Stomach (tissue), 9 donors: ENCODE measurements around the gene KLKB1. TPM values are rescaled to one million over a fixed set of nuclear protein-coding genes. Genes with fewer than 3 reads are reported as not detected.
A peak's percentile ranks its signal among the peaks of the same experiment; 100 is the strongest.

ENCODE experiments used
- DNase-seq, 2 donors: peaks; one replicate each; pipeline versions ENCODE4 v3.0.0 to v3.0.0-alpha.2; 2013 to 2019
- H3K27ac ChIP-seq, 5 donors: fragments of 200-600 bp in 4 of 5; sonication (generic) in 4 of 5; one replicate each; pipeline ENCODE4 v1.5.1; 2013 to 2019; ENCODE audit warnings: mild to moderate bottlenecking in 1 of 5, moderate library complexity in 1 of 5
- H3K27me3 ChIP-seq, 3 donors: fragments of 200-600 bp; sonication (generic); one replicate each; pipeline ENCODE4 v1.5.1; 2017 to 2019; ENCODE audit warnings: mixed run types in 1 of 3
- H3K36me3 ChIP-seq, 4 donors: fragments of 200-600 bp; sonication (generic); 1 replicate in 3 of 4; 2 replicates in 1 of 4; pipeline ENCODE4 v1.5.1; 2016 to 2019
- H3K4me1 ChIP-seq, 4 donors: fragments of 200-600 bp; sonication (generic); one replicate each; pipeline ENCODE4 v1.5.1; 2016 to 2019
- H3K4me3 ChIP-seq, 4 donors: fragments of 200-600 bp; sonication (generic) in 3 of 4; one replicate each; pipeline ENCODE4 v1.5.1; 2016 to 2019; ENCODE audit warnings: mild to moderate bottlenecking in 1 of 4
- H3K9me3 ChIP-seq, 4 donors: fragments of 200-600 bp; sonication (generic); one replicate each; pipeline ENCODE4 v1.5.1; 2016 to 2019
- POLR2A ChIP-seq, 4 donors: fragments of 450-650 bp; IDR thresholded peaks; one replicate each; pipeline ENCODE4 v1.6.1; 2016; ENCODE audit warnings: antibody characterized with exemption in 4 of 4, control low read depth in 2 of 4, mild to moderate bottlenecking in 1 of 4, moderate library complexity in 1 of 4
- POLR2AphosphoS5 ChIP-seq, 3 donors: sonication (generic); formaldehyde crosslinking; IDR thresholded peaks; one replicate each; pipeline ENCODE4 v1.6.1; 2016; ENCODE audit warnings: antibody characterized with exemption in 3 of 3
- WGBS, 5 donors: extraction: QIAGEN DNeasy Blood & Tissue Kit in 3 of 5; methylation state at CpG; one replicate each; pipeline versions ENCODE4 v1.1.5 to v1.1.7; 2013 to 2018; 5-methylcytosine and 5-hydroxymethylcytosine counted together
- intact Hi-C: fragments of 100-400 bp; cut with DNase I; formaldehyde crosslinking; loops from one replicate; pipeline ENCODE4 v1.15.1; 2023; ENCODE audit warnings: low total_unique reads
- polyA plus RNA-seq, 3 donors: library from polyadenylated mRNA; stranded (reverse); fragments of 200-250 nt; gene quantifications; one replicate each; pipeline ENCODE4 v1.2.3, GENCODE V29; 2013
- total RNA-seq, 5 donors: library from RNA; depleted of rRNA; stranded (reverse); fragments of >200 nt; gene quantifications; one replicate each; pipeline versions ENCODE4 v1.1.0 to v1.2.3, GENCODE V29; 2014 to 2016
- TF ChIP-seq, protein P1 (sequence below), 7 experiments: fragments of 450-650 bp in 4 of 7; fragments of 200-600 bp in 3 of 7; sonication (generic) in 3 of 7; IDR thresholded peaks; one replicate each; pipeline ENCODE4 v1.5.1; 2016 to 2019; ENCODE audit warnings: antibody characterized with exemption in 7 of 7, control low read depth in 2 of 7, mild to moderate bottlenecking in 1 of 7
- donor health status: healthy with polysubstance abuse.
- donor health status: Bipolar disorder and iron deficiency.
- donor health status: healthy.

KLKB1 gene
- total and polyA plus RNA-seq, 8 donors, result 0.56 to 1.1 (median 0.66) TPM; not detected in 4

DNA sequence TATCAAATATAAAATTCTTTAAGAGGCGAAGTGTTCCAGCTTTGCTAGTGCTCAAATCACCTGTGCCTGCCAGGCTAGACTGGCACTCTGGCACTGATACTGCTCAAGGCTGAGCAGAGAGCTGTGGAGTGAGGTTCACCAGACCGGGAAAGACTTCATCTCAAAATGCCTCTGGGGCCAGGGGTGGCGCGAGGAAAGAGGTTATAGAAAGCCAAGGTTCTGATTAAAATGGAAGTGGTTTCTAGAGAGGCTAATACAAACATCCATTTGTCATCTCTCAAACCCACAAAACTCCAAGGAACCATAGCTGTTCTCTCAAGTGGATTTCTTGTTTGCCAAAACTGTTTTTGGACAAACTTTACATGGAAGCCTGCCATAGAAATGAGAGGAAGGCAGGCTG is 80.2 kb downstream of the KLKB1 start:
- Histone ChIP-seq H3K4me3 (no peak overlapping the region), H3K9me3 (no peaks in the 10 kb centered on the region), H3K27ac (no peak overlapping the region), H3K36me3 (no peaks in the 10 kb centered on the region), H3K27me3 (peaks cover 0 to 3% (median 0%) of the 10 kb centered on the region in 3 donors), H3K4me1 (peaks cover 0 to 16% (median 5%) of the 10 kb centered on the region in 4 donors)
- TF ChIP-seq POLR2AphosphoS5 (IDR thresholded peaks at IDR 0.05) (no peak), POLR2A (IDR thresholded peaks at IDR 0.05) (no peak)
- TF ChIP-seq, protein P1, sequence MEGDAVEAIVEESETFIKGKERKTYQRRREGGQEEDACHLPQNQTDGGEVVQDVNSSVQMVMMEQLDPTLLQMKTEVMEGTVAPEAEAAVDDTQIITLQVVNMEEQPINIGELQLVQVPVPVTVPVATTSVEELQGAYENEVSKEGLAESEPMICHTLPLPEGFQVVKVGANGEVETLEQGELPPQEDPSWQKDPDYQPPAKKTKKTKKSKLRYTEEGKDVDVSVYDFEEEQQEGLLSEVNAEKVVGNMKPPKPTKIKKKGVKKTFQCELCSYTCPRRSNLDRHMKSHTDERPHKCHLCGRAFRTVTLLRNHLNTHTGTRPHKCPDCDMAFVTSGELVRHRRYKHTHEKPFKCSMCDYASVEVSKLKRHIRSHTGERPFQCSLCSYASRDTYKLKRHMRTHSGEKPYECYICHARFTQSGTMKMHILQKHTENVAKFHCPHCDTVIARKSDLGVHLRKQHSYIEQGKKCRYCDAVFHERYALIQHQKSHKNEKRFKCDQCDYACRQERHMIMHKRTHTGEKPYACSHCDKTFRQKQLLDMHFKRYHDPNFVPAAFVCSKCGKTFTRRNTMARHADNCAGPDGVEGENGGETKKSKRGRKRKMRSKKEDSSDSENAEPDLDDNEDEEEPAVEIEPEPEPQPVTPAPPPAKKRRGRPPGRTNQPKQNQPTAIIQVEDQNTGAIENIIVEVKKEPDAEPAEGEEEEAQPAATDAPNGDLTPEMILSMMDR (IDR thresholded peaks at IDR 0.05), result no peak
- WGBS, 5 donors, result 50 to 74% (median 62%) methylated on average over 4 of the region's 4 CpGs
- intact Hi-C loops, result no loop called here
- DNase-seq, result peak in 1 of 2 donors; percentile 23

DNA sequence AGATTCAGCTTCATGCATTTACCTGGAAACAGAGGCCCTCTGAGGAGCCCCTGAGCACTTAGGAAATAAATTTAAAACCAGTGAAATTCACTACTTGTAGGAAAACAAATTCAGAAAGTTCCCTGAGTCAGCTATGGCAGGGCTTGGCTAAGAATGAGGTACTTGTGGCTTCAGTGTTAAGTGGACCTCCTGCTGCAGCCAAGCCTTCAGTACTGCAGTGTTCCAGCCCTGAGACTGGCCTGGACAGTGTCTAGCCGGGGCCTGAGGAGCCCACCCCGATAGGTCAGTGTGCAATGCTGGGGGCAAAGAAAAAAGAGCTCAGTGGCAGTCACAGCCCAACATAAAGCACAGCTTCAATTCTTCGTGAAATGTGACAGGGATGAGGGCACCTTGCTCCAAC is 80.6 kb downstream of the KLKB1 start:
- Histone ChIP-seq H3K27ac (no peak overlapping the region), H3K36me3 (no peaks in the 10 kb centered on the region), H3K4me1 (peaks cover 0 to 16% (median 5%) of the 10 kb centered on the region in 4 donors), H3K27me3 (peaks cover 0 to 3% (median 0%) of the 10 kb centered on the region in 3 donors), H3K4me3 (no peak overlapping the region), H3K9me3 (no peaks in the 10 kb centered on the region)
- intact Hi-C loops, result no loop called here
- DNase-seq, result peak in 1 of 2 donors; percentile 42
- 53 to 80% (median 62%) methylated on average over 3 of the region's 3 CpGs for WGBS, 5 donors
- TF ChIP-seq POLR2A (IDR thresholded peaks at IDR 0.05) (no peak), POLR2AphosphoS5 (IDR thresholded peaks at IDR 0.05) (no peak)
- TF ChIP-seq, protein P1 (IDR thresholded peaks at IDR 0.05), result no peak

Other genes starting within 250 kb of the KLKB1 start
- gene TLR3, start 158.4 kb upstream of the KLKB1 start, total RNA-seq, result 10 to 100 TPM in 1 of 5 donors, 1 to 10 TPM in 3, under 1 TPM in 1; 0.29 to 12.3 (median 2.6) TPM
- gene TLR3, start 158.4 kb upstream of the KLKB1 start, polyA plus RNA-seq, result 1 to 10 TPM in 2 of 3 donors, under 1 TPM in 1; 0.92 to 2.6 (median 1.7) TPM
- gene FAM149A, start 122.8 kb upstream of the KLKB1 start, total RNA-seq, result 100 to 1,000 TPM in 1 of 5 donors, 10 to 100 TPM in 3, 1 to 10 TPM in 1; 7.0 to 101 (median 35.9) TPM
- 10 to 100 TPM in 2 of 3 donors, 1 to 10 TPM in 1; 5.6 to 24.7 (median 16.1) TPM for gene FAM149A, start 122.8 kb upstream of the KLKB1 start, polyA plus RNA-seq
- gene CYP4V2, start 35.9 kb upstream of the KLKB1 start, total RNA-seq, result 10 to 100 TPM in 4 of 5 donors, 1 to 10 TPM in 1; 7.0 to 33.2 (median 13.6) TPM
- 10 to 100 TPM in 1 of 3 donors, 1 to 10 TPM in 2; 6.0 to 11.5 (median 7.0) TPM for gene CYP4V2, start 35.9 kb upstream of the KLKB1 start, polyA plus RNA-seq
- not detected for gene F11, start 38.7 kb downstream of the KLKB1 start, total RNA-seq
- under 1 TPM in 1 of 3 donors, not detected in 2; 0.18 TPM for gene F11, start 38.7 kb downstream of the KLKB1 start, polyA plus RNA-seq